KMS-11 (cell line): ENCODE results near the gene SLC4A1AP.
A peak's percentile ranks its signal among the peaks of the same experiment; 100 is the strongest.

ENCODE experiments used
- H2AFZ ChIP-seq: fragments of 200-600 bp; sonication (generic); 2 replicates; pipeline ENCODE4 v1.6.1; 2016; ENCODE audit warnings: antibody characterized with exemption, mixed run types, low read depth
- H3K27ac ChIP-seq: fragments of 200-600 bp; sonication (generic); 2 replicates; pipeline ENCODE4 v1.6.1; 2016; ENCODE audit warnings: mild to moderate bottlenecking, mixed run types
- H3K27me3 ChIP-seq: fragments of 200-600 bp; sonication (generic); 2 replicates; pipeline ENCODE4 v1.6.1; 2017; ENCODE audit warnings: mild to moderate bottlenecking, low read depth, mixed run types, moderate library complexity; ENCODE audit not compliant: insufficient read depth
- H3K36me3 ChIP-seq: fragments of 200-600 bp; sonication (generic); 2 replicates; pipeline ENCODE4 v1.6.1; 2017; ENCODE audit warnings: mild to moderate bottlenecking, mixed run types; ENCODE audit not compliant: insufficient read depth
- H3K4me1 ChIP-seq: fragments of 200-600 bp; sonication (generic); 2 replicates; pipeline ENCODE4 v1.6.1; 2016; ENCODE audit warnings: mild to moderate bottlenecking, low read depth, mixed run types; ENCODE audit not compliant: poor library complexity, severe bottlenecking
- H3K4me2 ChIP-seq: fragments of 200-600 bp; sonication (generic); 2 replicates; pipeline ENCODE4 v1.7.0; 2016; ENCODE audit warnings: mild to moderate bottlenecking, mixed run types
- H3K4me3 ChIP-seq: fragments of 200-600 bp; sonication (generic); IDR thresholded peaks from 2 replicates; pipeline ENCODE4 v1.6.1; 2017; ENCODE audit warnings: low read depth, low read length, mixed read lengths; ENCODE audit not compliant: insufficient read depth
- H3K79me2 ChIP-seq: fragments of 200-600 bp; sonication (generic); 2 replicates; pipeline ENCODE4 v1.6.1; 2016; ENCODE audit warnings: low read depth, mixed run types; ENCODE audit not compliant: insufficient read depth
- H3K9ac ChIP-seq: fragments of 200-600 bp; sonication (generic); 2 replicates; pipeline ENCODE4 v1.6.1; 2016; ENCODE audit warnings: mild to moderate bottlenecking, mixed run types
- H4K20me1 ChIP-seq: fragments of 200-600 bp; sonication (generic); 2 replicates; pipeline ENCODE4 v1.6.1; 2016; ENCODE audit warnings: mild to moderate bottlenecking, mixed run types; ENCODE audit not compliant: insufficient read depth
- CTCF ChIP-seq: fragments of 200-600 bp; sonication (generic); conservative IDR thresholded peaks from 2 replicates; pipeline ENCODE4 v1.6.1; 2017; ENCODE audit warnings: low read depth, mild to moderate bottlenecking, antibody characterized with exemption, low read length, moderate library complexity, mixed read lengths

Gene SLC4A1AP

GRCh38 chr2:27715318-27716210, 51.9 kb downstream of the SLC4A1AP start:
- no peak for TF ChIP-seq CTCF
- peak overlapping the region; percentile 88 for H3K4me3 ChIP-seq
- H3K79me2 ChIP-seq = no peaks in the 10 kb centered on the region
- H3K36me3 ChIP-seq = no peaks in the 10 kb centered on the region
- peaks cover 75% of the 10 kb centered on the region for H3K4me1 ChIP-seq
- H3K27ac ChIP-seq = peak overlapping the region; percentile 75
- H3K27me3 ChIP-seq = no peaks in the 10 kb centered on the region
- peak overlapping the region; percentile 98 for H3K4me2 ChIP-seq
- H3K9ac ChIP-seq = peak overlapping the region; percentile 90
- H4K20me1 ChIP-seq = no peaks in the 10 kb centered on the region
- peak overlapping the region; percentile 99 for H2AFZ ChIP-seq

- Histone ChIP-seq H3K4me1 (peaks cover 75% of the 10 kb centered on the region), H3K36me3 (no peaks in the 10 kb centered on the region), H3K4me2 (peak overlapping the region; percentile 45; the same call in 1 of the 2 replicates), H3K27me3 (no peaks in the 10 kb centered on the region), H2AFZ (peak overlapping the region; percentile 41; the same call in 1 of the 2 replicates), H4K20me1 (no peaks in the 10 kb centered on the region), H3K79me2 (no peaks in the 10 kb centered on the region), H3K27ac (no peak overlapping the region), H3K4me3 (no peak overlapping the region), H3K9ac (no peak overlapping the region)
- no peak for TF ChIP-seq CTCF
Measured at GRCh38 chr2:27716301-27717069, 52.8 kb downstream of the SLC4A1AP start.

GRCh38 chr2:27717070-27717795, 53.5 kb downstream of the SLC4A1AP start:
- H3K4me3 ChIP-seq = no peak overlapping the region

More at GRCh38 chr2:27717070-27717795, 53.5 kb downstream of the SLC4A1AP start:
- no peaks in the 10 kb centered on the region for H3K79me2 ChIP-seq
- H3K9ac ChIP-seq = no peak overlapping the region
- H3K27ac ChIP-seq = no peak overlapping the region
- H3K4me2 ChIP-seq = 0 out of 2 replicates have a peak overlapping the region, but pooled peaks have one; percentile 45
- no peaks in the 10 kb centered on the region for H3K36me3 ChIP-seq
- no peaks in the 10 kb centered on the region for H4K20me1 ChIP-seq
- no peak for TF ChIP-seq CTCF
- H2AFZ ChIP-seq = no peak overlapping the region; the same call in 1 of the 2 replicates
- H3K4me1 ChIP-seq = peaks cover 75% of the 10 kb centered on the region
- H3K27me3 ChIP-seq = no peaks in the 10 kb centered on the region
